ENCODE results near the gene TH. TPM values are rescaled to one million over a fixed set of nuclear protein-coding genes. Genes with fewer than 3 reads are reported as not detected.
A peak's percentile ranks its signal among the peaks of the same experiment; 100 is the strongest.

Gene TH
- polyA plus RNA-seq (ENCODE audit: insufficient read length in 10 of 10), result 1 to 10 TPM in 1 of 10 donors, under 1 TPM in 9; 0.21 to 1.2 (median 0.65) TPM
- long read RNA-seq, donor 1, result 0 reads
- long read RNA-seq, donor 2, result 0 reads
- long read RNA-seq, donor 3, result 0 reads
- long read RNA-seq, donor 4, result 0 reads
- long read RNA-seq, donor 5, result 0 reads
- long read RNA-seq, donor 6, result 0 reads
- long read RNA-seq, donor 7, result 0 reads
- long read RNA-seq, donor 8, result 0 reads
- long read RNA-seq, donor 9, result 0 reads

- no peak for DNase-seq
Measured at GRCh38 chr11:2171591-2172003, at the start of gene TH. TSS of gene TH (minus strand) at chr11:2171815. CDS start at chr11:2171786, 29 bp downstream.

- DNase-seq, result no peak
Measured at GRCh38 chr11:2221024-2221423, 49.4 kb upstream of the TH start.

GRCh38 chr11:2220173-2220771, 48.7 kb upstream of the TH start:
- no peak for DNase-seq

GRCh38 chr11:2219318-2220017, 47.9 kb upstream of the TH start:
- no peak for DNase-seq

- DNase-seq, result no peak
Measured at GRCh38 chr11:2218031-2218633, 46.5 kb upstream of the TH start.

GRCh38 chr11:2217211-2218030, 45.8 kb upstream of the TH start:
- DNase-seq, result no peak

GRCh38 chr11:2216400-2217064, 44.9 kb upstream of the TH start:
- no peak for DNase-seq

GRCh38 chr11:2215561-2216399, 44.2 kb upstream of the TH start:
- DNase-seq, result no peak

- DNase-seq, result no peak
Measured at GRCh38 chr11:2215230-2215560, 43.6 kb upstream of the TH start.

- DNase-seq, result peak in 2 of 3 donors; percentile 11 to 46
Measured at GRCh38 chr11:2214527-2215229, 43.1 kb upstream of the TH start.

GRCh38 chr11:2213890-2214526, 42.4 kb upstream of the TH start:
- no peak for DNase-seq

- DNase-seq, result no peak
Measured at GRCh38 chr11:2213384-2213842, 41.8 kb upstream of the TH start.

- DNase-seq, result no peak
Measured at GRCh38 chr11:2212411-2213251, 41.0 kb upstream of the TH start.

GRCh38 chr11:2211113-2211971, 39.7 kb upstream of the TH start:
- DNase-seq, result peak in 1 of 3 donors; percentile 23

GRCh38 chr11:2210366-2211112, 38.9 kb upstream of the TH start:
- DNase-seq, result no peak

- no peak for DNase-seq
Measured at GRCh38 chr11:2209900-2210321, 38.3 kb upstream of the TH start.

Data from muscle of back (tissue), 13 donors.